Mucosa of descending colon (tissue), 3 donors: ENCODE data around the gene C6orf89. TPM values are rescaled to one million over a fixed set of nuclear protein-coding genes. Genes with fewer than 3 reads are reported as not detected.

Source experiments
- ATAC-seq: fragments of 200-7000 bp; cut with Tn5 transposase; one replicate; pipeline ENCODE4 v1.9.1; 2020; ENCODE audit warnings: mild to moderate bottlenecking, moderate library complexity
- DNase-seq, 3 donors: peaks; one replicate each; pipeline ENCODE4 v3.0.0-alpha.2; 2020
- H3K36me3 ChIP-seq: fragments of 200-600 bp; one replicate; pipeline ENCODE4 v1.8.0; 2021; ENCODE audit warnings: low read depth, mild to moderate bottlenecking
- H3K4me1 ChIP-seq: fragments of 200-600 bp; one replicate; pipeline ENCODE4 v1.8.0; 2021; ENCODE audit warnings: low read depth, mild to moderate bottlenecking
- H3K4me3 ChIP-seq: fragments of 200-600 bp; one replicate; pipeline ENCODE4 v1.8.0; 2021; ENCODE audit warnings: mild to moderate bottlenecking
- H3K9me3 ChIP-seq: fragments of 200-600 bp; one replicate; pipeline ENCODE4 v1.8.0; 2021; ENCODE audit warnings: mild to moderate bottlenecking
- CTCF ChIP-seq: fragments of 200-600 bp; IDR thresholded peaks from one replicate; pipeline ENCODE4 v1.8.0; 2022; ENCODE audit warnings: antibody characterized with exemption, mild to moderate bottlenecking
- intact Hi-C, 2 donors: fragments of 100-400 bp; cut with DNase I in 1 of 2; cut with micrococcal nuclease in 1 of 2; formaldehyde crosslinking; loops; one replicate each; pipeline versions ENCODE4 v1.11.0 to v1.11.1; 2022; cut with DNase I, micrococcal nuclease
- total RNA-seq, 3 donors: library from RNA; stranded (reverse); fragmentation: NEBNext Ultra II Directional in 2 of 3; extraction: Animal tissue kit (Norgen Biotek cat#: 25700) in 2 of 3; gene quantifications; one replicate each; pipeline versions ENCODE4 v1.2.1 to v1.2.4, GENCODE V29; 2021 to 2023
- donor health status: DM: no; HTN: no; CAD: no; lungs with moderate emphysema.
- donor health status: DM: no; HTN: no; CAD: no.
- donor health status: DM: no; HTN: yes; CAD: no.

Gene C6orf89
- total RNA-seq, 3 donors from 2014 or later = 53.9 to 66.6 (median 56.0) TPM

GRCh38 chr6:36850021-36850420, 35.7 kb upstream of the C6orf89 start:
- no peak overlapping the region for H3K4me3 ChIP-seq
- DNase-seq (no peak), ATAC-seq (no peak)
- peaks cover 2% of the 10 kb centered on the region for H3K9me3 ChIP-seq
- peaks cover 5% of the 10 kb centered on the region for H3K4me1 ChIP-seq
- intact Hi-C loops = loop anchor here (5.0 to 10.0 kb wide), 3 partner anchors 75 to 235 kb away; no protein-coding TSS in a partner anchor
- no peak for TF ChIP-seq CTCF
- H3K36me3 ChIP-seq = no peaks in the 10 kb centered on the region

GRCh38 chr6:36851149-36851614, 34.6 kb upstream of the C6orf89 start:
- Histone ChIP-seq H3K9me3 (peaks cover 2% of the 10 kb centered on the region), H3K4me3 (no peak overlapping the region), H3K36me3 (no peaks in the 10 kb centered on the region), H3K4me1 (peaks cover 5% of the 10 kb centered on the region)
- ATAC-seq (peak; percentile 49), DNase-seq (peak in 1 of 3 donors; percentile 60)
- intact Hi-C loops = loop anchor here (5.0 to 10.0 kb wide), 3 partner anchors 76 to 236 kb away; no protein-coding TSS in a partner anchor
- peak; percentile 43 for TF ChIP-seq CTCF

GRCh38 chr6:36851626-36852025, 34.1 kb upstream of the C6orf89 start:
- no peak for ATAC-seq
- intact Hi-C loops = loop anchor here (5.0 to 10.0 kb wide), 3 partner anchors 77 to 237 kb away; no protein-coding TSS in a partner anchor
- Histone ChIP-seq H3K4me3 (no peak overlapping the region), H3K9me3 (peaks cover 2% of the 10 kb centered on the region), H3K36me3 (no peaks in the 10 kb centered on the region), H3K4me1 (peaks cover 5% of the 10 kb centered on the region)
- no peak for TF ChIP-seq CTCF
- no peak for DNase-seq

- intact Hi-C loops = loop anchor here (5.0 to 10.0 kb wide), 3 partner anchors 78 to 238 kb away; no protein-coding TSS in a partner anchor
- no peak overlapping the region for H3K4me3 ChIP-seq
- peaks cover 2% of the 10 kb centered on the region for H3K9me3 ChIP-seq
- peaks cover 5% of the 10 kb centered on the region for H3K4me1 ChIP-seq
- DNase-seq (no peak), ATAC-seq (no peak)
- no peak for TF ChIP-seq CTCF
- H3K36me3 ChIP-seq = no peaks in the 10 kb centered on the region
Observed at GRCh38 chr6:36852481-36853147, 33.1 kb upstream of the C6orf89 start.

- intact Hi-C loops = loop anchor here (5.0 to 10.0 kb wide), 3 partner anchors 79 to 239 kb away; no protein-coding TSS in a partner anchor
- no peak for TF ChIP-seq CTCF
- H3K4me1 ChIP-seq = peaks cover 5% of the 10 kb centered on the region
- DNase-seq = peak in 1 of 3 donors; percentile 29
- ATAC-seq = no peak
- H3K4me3 ChIP-seq = no peak overlapping the region
- no peaks in the 10 kb centered on the region for H3K36me3 ChIP-seq
- H3K9me3 ChIP-seq = peaks cover 2% of the 10 kb centered on the region
Observed at GRCh38 chr6:36853325-36853724, 32.4 kb upstream of the C6orf89 start.
